ENCODE measurements around the gene ARHGAP10. TPM values are rescaled to one million over a fixed set of nuclear protein-coding genes. Genes with fewer than 3 reads are reported as not detected.
"Not testable (repeated sequence)": the region's sequence is repeated elsewhere in the genome, so short reads cannot be mapped to it uniquely, and the experiment has no call there.

Gene ARHGAP10
- total RNA-seq, 1 experiment from 2014 or later, result 11.7 TPM

GRCh38 chr4:147880511-147880910, 148.6 kb downstream of the ARHGAP10 start:
- BruUV-seq (replicated peaks), result no TSS peak
- Histone ChIP-seq H3K4me1 (ENCODE audit: control insufficient read depth, insufficient read depth, low read length) (no peaks in the 10 kb centered on the region), H3K27me3 (ENCODE audit: control insufficient read depth, insufficient read depth, low read length) (no peaks in the 10 kb centered on the region), H3K27ac (ENCODE audit: low read length) (no peak overlapping the region), H3K9me3 (ENCODE audit: control insufficient read depth, insufficient read depth, low read depth, low read length) (no peaks in the 10 kb centered on the region), H3K4me3 (ENCODE audit: low read depth in 2 of 2, low read length in 2 of 2) (no peak overlapping the region), H3K36me3 (ENCODE audit: control insufficient read depth, insufficient read depth, low read length) (no peaks in the 10 kb centered on the region; the same call in 1 of the 2 replicates)
- no peak for TF ChIP-seq TCF7L2 (IDR thresholded peaks at IDR 0.05; ENCODE audit: low read depth, low read length)
- TF ChIP-seq REST (IDR thresholded peaks at IDR 0.05; ENCODE audit: insufficient read depth in 1 of 2, low read depth in 2 of 2, low read length in 1 of 2), result no peak
- TF ChIP-seq CTCF (IDR thresholded peaks at IDR 0.05), result no peak
- TF ChIP-seq POLR2AphosphoS5 (IDR thresholded peaks at IDR 0.05; ENCODE audit: low read depth, low read length), result no peak
- CTCF ChIA-PET, result no interaction called here
- ATAC-seq, result no peak
- in situ Hi-C loops (cut with HindIII; ENCODE audit: low pct_unique_long_range_greater_than_20kb, low sequenced_read_pairs) (no loop called here), intact Hi-C loops (cut with micrococcal nuclease; ENCODE audit: unreplicated experiment) (no loop called here)
- POLR2A ChIA-PET, result no interaction called here
- DNase-seq (ENCODE audit: low read depth, low spot score), result no peak

GRCh38 chr4:147884536-147884935, 152.6 kb downstream of the ARHGAP10 start:
- no peak for DNase-seq (ENCODE audit: low read depth, low spot score)
- no TSS peak for BruUV-seq (replicated peaks)
- intact Hi-C loops (cut with micrococcal nuclease; ENCODE audit: unreplicated experiment) (no loop called here), in situ Hi-C loops (cut with HindIII; ENCODE audit: low pct_unique_long_range_greater_than_20kb, low sequenced_read_pairs) (no loop called here)
- no peak overlapping the region for H3K4me3 ChIP-seq (ENCODE audit: low read depth in 2 of 2, low read length in 2 of 2)
- TF ChIP-seq POLR2AphosphoS5 (IDR thresholded peaks at IDR 0.05; ENCODE audit: low read depth, low read length) (no peak), REST (IDR thresholded peaks at IDR 0.05; ENCODE audit: insufficient read depth in 1 of 2, low read depth in 2 of 2, low read length in 1 of 2) (no peak), SIN3A (IDR thresholded peaks at IDR 0.05; ENCODE audit: borderline replicate concordance, insufficient read depth, low read depth, low read length) (no peak), CTCF (IDR thresholded peaks at IDR 0.05) (no peak), TCF7L2 (IDR thresholded peaks at IDR 0.05; ENCODE audit: low read depth, low read length) (no peak)
- POLR2A ChIA-PET, result no interaction called here
- H3K9me3 ChIP-seq (ENCODE audit: control insufficient read depth, insufficient read depth, low read depth, low read length), result no peaks in the 10 kb centered on the region
- CTCF ChIA-PET, result no interaction called here
- H3K36me3 ChIP-seq (ENCODE audit: control insufficient read depth, insufficient read depth, low read length), result no peaks in the 10 kb centered on the region
- no peak overlapping the region for H3K27ac ChIP-seq (ENCODE audit: low read length)
- no peaks in the 10 kb centered on the region for H3K4me1 ChIP-seq (ENCODE audit: control insufficient read depth, insufficient read depth, low read length)
- H3K27me3 ChIP-seq (ENCODE audit: control insufficient read depth, insufficient read depth, low read length), result no peaks in the 10 kb centered on the region
- no peak for ATAC-seq

GRCh38 chr4:147885216-147885615, 153.3 kb downstream of the ARHGAP10 start:
- in situ Hi-C loops (cut with HindIII; ENCODE audit: low pct_unique_long_range_greater_than_20kb, low sequenced_read_pairs); H3K4me1 ChIP-seq (ENCODE audit: control insufficient read depth, insufficient read depth, low read length); BruUV-seq (replicated peaks); DNase-seq (ENCODE audit: low read depth, low spot score); H3K4me3 ChIP-seq (ENCODE audit: low read depth in 2 of 2, low read length in 2 of 2); H3K27ac ChIP-seq (ENCODE audit: low read length); H3K27me3 ChIP-seq (ENCODE audit: control insufficient read depth, insufficient read depth, low read length); H3K9me3 ChIP-seq (ENCODE audit: control insufficient read depth, insufficient read depth, low read depth, low read length); H3K36me3 ChIP-seq (ENCODE audit: control insufficient read depth, insufficient read depth, low read length); ATAC-seq; intact Hi-C loops (cut with micrococcal nuclease; ENCODE audit: unreplicated experiment): not testable (repeated sequence)
- CTCF ChIA-PET, result interaction anchor here (0.6 kb wide), 1 partner anchor 17 kb away, joined by 8 read pairs; no protein-coding TSS in a partner anchor
- POLR2A ChIA-PET, result interaction anchor here (0.6 kb wide), 1 partner anchor 109 kb away, joined by 4 read pairs; no protein-coding TSS in a partner anchor

Measured in Panc1 (cell line).